H9 (cell line): ENCODE results near the gene POLD3. TPM values are rescaled to one million over a fixed set of nuclear protein-coding genes. Genes with fewer than 3 reads are reported as not detected.

Experiments
- DNase-seq: peaks from one replicate; pipeline ENCODE4 v3.0.0-alpha.2; 2017
- H2AFZ ChIP-seq: one replicate; pipeline ENCODE4 v1.6.1; 2013; ENCODE audit warnings: mild to moderate bottlenecking, low read length, control low read depth, moderate library complexity
- H2AK5ac ChIP-seq: 2 replicates; pipeline ENCODE4 v1.6.1; 2013; ENCODE audit warnings: low read length, control low read depth, mixed read lengths; ENCODE audit not compliant: insufficient read length
- H2BK120ac ChIP-seq: one replicate; pipeline ENCODE4 v1.6.1; 2013; ENCODE audit warnings: low read depth, mild to moderate bottlenecking, low read length, control low read depth, inconsistent platforms; ENCODE audit not compliant: poor library complexity, severe bottlenecking
- H2BK12ac ChIP-seq: 2 replicates; pipeline ENCODE4 v1.6.1; 2013; ENCODE audit warnings: low read length, control low read depth, mixed read lengths, low read depth; ENCODE audit not compliant: insufficient read length
- H2BK15ac ChIP-seq: 2 replicates; pipeline ENCODE4 v1.6.1; 2013; ENCODE audit warnings: low read depth, low read length, control low read depth
- H2BK20ac ChIP-seq: one replicate; pipeline ENCODE4 v1.6.1; 2013; ENCODE audit warnings: low read depth, mild to moderate bottlenecking, low read length, control low read depth, inconsistent platforms; ENCODE audit not compliant: poor library complexity, severe bottlenecking
- H2BK5ac ChIP-seq: 2 replicates; pipeline ENCODE4 v1.6.1; 2013; ENCODE audit warnings: low read length, control low read depth, mixed read lengths; ENCODE audit not compliant: insufficient read length
- H3K14ac ChIP-seq: 2 replicates; pipeline ENCODE4 v1.6.1; 2013; ENCODE audit warnings: low read length, control low read depth; ENCODE audit not compliant: insufficient read depth
- H3K18ac ChIP-seq: 2 replicates; pipeline ENCODE4 v1.6.1; 2013; ENCODE audit warnings: low read depth, mild to moderate bottlenecking, mixed read lengths, low read length, control low read depth; ENCODE audit not compliant: insufficient read length
- H3K23ac ChIP-seq: 2 replicates; pipeline ENCODE4 v1.6.1; 2013; ENCODE audit warnings: low read length, control low read depth, mixed read lengths, low read depth; ENCODE audit not compliant: insufficient read length
- H3K23me2 ChIP-seq: 2 replicates; pipeline ENCODE4 v1.6.1; 2013; ENCODE audit warnings: low read depth, mild to moderate bottlenecking, mixed read lengths, low read length, control low read depth; ENCODE audit not compliant: insufficient read length, poor library complexity, severe bottlenecking
- H3K27ac ChIP-seq: 2 replicates; pipeline ENCODE4 v1.5.1; 2013; ENCODE audit warnings: low read length, control low read depth, mixed read lengths, low read depth; ENCODE audit not compliant: insufficient read length
- H3K27me3 ChIP-seq: 2 replicates; pipeline ENCODE4 v1.6.1; 2013; ENCODE audit warnings: low read length, control low read depth, inconsistent platforms; ENCODE audit not compliant: insufficient read depth
- H3K4ac ChIP-seq: 2 replicates; pipeline ENCODE4 v1.6.1; 2013; ENCODE audit warnings: low read depth, mild to moderate bottlenecking, control low read depth, inconsistent platforms, low read length, moderate library complexity
- H3K4me1 ChIP-seq: 2 replicates; pipeline ENCODE4 v1.6.1; 2013; ENCODE audit warnings: low read length, control low read depth, inconsistent platforms; ENCODE audit not compliant: insufficient read depth
- H3K4me2 ChIP-seq: 2 replicates; pipeline ENCODE4 v1.6.1; 2013; ENCODE audit warnings: low read length, control low read depth, mixed read lengths; ENCODE audit not compliant: insufficient read length, insufficient read depth
- H3K56ac ChIP-seq: 2 replicates; pipeline ENCODE4 v1.6.1; 2013; ENCODE audit warnings: low read depth, mild to moderate bottlenecking, mixed read lengths, low read length, control low read depth; ENCODE audit not compliant: insufficient read length
- H3K79me1 ChIP-seq: 2 replicates; pipeline ENCODE4 v1.6.1; 2013; ENCODE audit warnings: low read depth, mild to moderate bottlenecking, moderate library complexity, low read length, control low read depth, inconsistent platforms; ENCODE audit not compliant: insufficient read depth, poor library complexity, severe bottlenecking
- H3K79me2 ChIP-seq: 2 replicates; pipeline ENCODE4 v1.6.1; 2013; ENCODE audit warnings: low read length, control low read depth, inconsistent platforms; ENCODE audit not compliant: insufficient read depth
- H3K9ac ChIP-seq: 2 replicates; pipeline ENCODE4 v1.6.1; 2013; ENCODE audit warnings: low read length, control low read depth, mixed read lengths; ENCODE audit not compliant: insufficient read length; ENCODE audit errors: extremely low read depth
- H3K9me3 ChIP-seq: one replicate; pipeline ENCODE4 v1.6.1; 2013; ENCODE audit warnings: low read depth, low read length, inconsistent platforms; ENCODE audit not compliant: control insufficient read depth
- H3T11ph ChIP-seq: one replicate; pipeline ENCODE4 v1.6.1; 2013; ENCODE audit warnings: mild to moderate bottlenecking, low read length, control low read depth, inconsistent platforms
- H4K20me1 ChIP-seq: one replicate; pipeline ENCODE4 v1.6.1; 2013; ENCODE audit not compliant: control insufficient read depth, insufficient read length, insufficient read depth
- H4K5ac ChIP-seq: 2 replicates; pipeline ENCODE4 v1.6.1; 2013; ENCODE audit warnings: low read depth, mild to moderate bottlenecking, mixed read lengths, low read length, control low read depth; ENCODE audit not compliant: insufficient read length
- H4K8ac ChIP-seq: replicated peaks from 2 replicates; pipeline ENCODE4 v1.6.1; 2013; ENCODE audit warnings: low read length, control low read depth, mixed read lengths, low read depth; ENCODE audit not compliant: insufficient read length
- H4K91ac ChIP-seq: 2 replicates; pipeline ENCODE4 v1.6.1; 2013; ENCODE audit warnings: low read depth, mild to moderate bottlenecking, moderate library complexity, mixed read lengths, low read length, control low read depth; ENCODE audit not compliant: insufficient read length
- H3K27ac Mint-ChIP-seq, 3 experiments: 2 replicates in 2 of 3; 3 replicates in 1 of 3; pipeline ENCODE4 v1.8.0; 2020 to 2021; ENCODE audit warnings: mixed read lengths in 3 of 3, mild to moderate bottlenecking in 1 of 3, moderate library complexity in 1 of 3
- H3K27me3 Mint-ChIP-seq: 2 replicates; pipeline ENCODE4 v1.8.0; 2021; ENCODE audit warnings: low read depth, mild to moderate bottlenecking, moderate library complexity, mixed read lengths
- H3K36me3 Mint-ChIP-seq, 3 experiments: 2 replicates in 2 of 3; 3 replicates in 1 of 3; pipeline ENCODE4 v1.8.0; 2020 to 2021; ENCODE audit warnings: low read depth in 3 of 3, mixed read lengths in 3 of 3; ENCODE audit not compliant: insufficient read depth in 1 of 3
- H3K4me1 Mint-ChIP-seq, 2 experiments: 2 replicates each; pipeline ENCODE4 v1.8.0; 2020; ENCODE audit warnings: mixed read lengths in 2 of 2
- H3K4me3 Mint-ChIP-seq, 2 experiments: 2 replicates in 1 of 2; 3 replicates in 1 of 2; pipeline ENCODE4 v1.8.0; 2020 to 2021; ENCODE audit warnings: mild to moderate bottlenecking in 2 of 2, mixed read lengths in 2 of 2, moderate library complexity in 1 of 2
- H3K9me3 Mint-ChIP-seq, 2 experiments: 2 replicates in 1 of 2; 3 replicates in 1 of 2; pipeline ENCODE4 v1.8.0; 2020; ENCODE audit warnings: mild to moderate bottlenecking in 2 of 2, mixed read lengths in 2 of 2, moderate library complexity in 1 of 2
- WGBS: extraction: QIAGEN DNeasy Blood & Tissue Kit; methylation state at CpG from one replicate; pipeline ENCODE4 v1.1.7; 2013; ENCODE audit warnings: missing lambda C conversion rate, low lambda C conversion rate, mixed read lengths; ENCODE audit not compliant: insufficient read length; ENCODE audit errors: extremely low coverage; 5-methylcytosine and 5-hydroxymethylcytosine counted together
- total RNA-seq: library from RNA; stranded (reverse); gene quantifications from 2 replicates; pipeline ENCODE4 v1.2.1, GENCODE V29; 2021
- TF ChIP-seq, protein P1 (sequence below): fragments of 200-600 bp; sonication (generic); conservative IDR thresholded peaks from 3 replicates; pipeline ENCODE4 v1.8.0; 2021; ENCODE audit warnings: antibody characterized with exemption, mild to moderate bottlenecking

POLD3 gene
- total RNA-seq, 1 experiment from 2014 or later: 34.1 TPM

DNA sequence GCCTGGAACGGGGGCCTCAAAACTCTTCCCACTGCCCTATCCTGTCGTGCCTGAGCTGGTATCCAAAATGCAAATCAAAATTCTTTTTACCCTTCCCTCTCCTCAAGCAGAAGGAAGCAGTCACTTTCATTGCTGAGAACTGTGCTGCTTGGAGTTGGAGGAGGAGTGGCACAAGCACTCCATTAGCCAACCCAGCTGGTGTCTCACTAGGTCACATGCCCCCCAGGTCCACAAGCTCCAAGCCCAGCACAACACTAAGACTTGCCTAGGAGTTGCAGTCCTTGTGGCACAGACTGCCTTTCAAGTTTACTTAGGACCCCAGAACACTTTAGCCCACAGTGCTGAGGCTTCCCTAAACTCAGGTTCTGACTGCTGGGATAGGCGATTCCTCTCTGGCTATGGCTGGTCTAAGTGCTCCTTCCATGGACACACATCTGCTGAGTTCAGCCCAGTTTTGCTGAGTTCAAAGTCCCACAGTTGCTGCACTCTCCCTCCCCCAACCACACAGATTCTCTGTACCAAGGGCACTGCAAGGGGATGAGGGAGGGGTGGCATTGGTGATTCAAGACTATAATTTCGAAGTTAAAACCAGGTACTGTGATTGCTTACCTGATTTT lies 70.2 kb downstream of the POLD3 start:
- Histone ChIP-seq H2BK12ac (no peak overlapping the region), H2BK5ac (no peak overlapping the region), H2AFZ (no peak overlapping the region), H3K27me3 (no peaks in the 10 kb centered on the region), H3K23ac (no peak overlapping the region), H2BK15ac (no peak overlapping the region), H2BK120ac (no peak overlapping the region), H4K8ac (no peak overlapping the region), H2AK5ac (no peak overlapping the region), H3K56ac (no peak overlapping the region), H3K79me2 (no peaks in the 10 kb centered on the region), H3K4me2 (no peak overlapping the region), H3T11ph (no peak overlapping the region), H3K14ac (no peak overlapping the region), H3K79me1 (no peaks in the 10 kb centered on the region), H3K9ac (no peak overlapping the region), H3K18ac (no peak overlapping the region), H3K27ac (no peak overlapping the region), H2BK20ac (no peak overlapping the region), H4K20me1 (no peaks in the 10 kb centered on the region), H3K4ac (no peak overlapping the region), H4K5ac (no peak overlapping the region), H3K23me2 (no peaks in the 10 kb centered on the region), H3K9me3 (no peaks in the 10 kb centered on the region), H3K4me1 (peaks cover 5% of the 10 kb centered on the region), H4K91ac (no peak overlapping the region)
- Mint-ChIP-seq H3K4me1 (peaks cover 8 to 14% of the 10 kb centered on the region in 2 experiments), H3K9me3 (peaks cover 19 to 24% of the 10 kb centered on the region in 2 experiments), H3K27me3 (no peaks in the 10 kb centered on the region; the same call in 1 of the 2 replicates), H3K27ac (peak overlapping the region in 2 of 3 experiments; percentile 33 to 57; a peak in 1 of 7 replicates), H3K4me3 (no peak overlapping the region), H3K36me3 (peaks cover 29 to 32% (median 30%) of the 10 kb centered on the region in 3 experiments)
- TF ChIP-seq, protein P1, sequence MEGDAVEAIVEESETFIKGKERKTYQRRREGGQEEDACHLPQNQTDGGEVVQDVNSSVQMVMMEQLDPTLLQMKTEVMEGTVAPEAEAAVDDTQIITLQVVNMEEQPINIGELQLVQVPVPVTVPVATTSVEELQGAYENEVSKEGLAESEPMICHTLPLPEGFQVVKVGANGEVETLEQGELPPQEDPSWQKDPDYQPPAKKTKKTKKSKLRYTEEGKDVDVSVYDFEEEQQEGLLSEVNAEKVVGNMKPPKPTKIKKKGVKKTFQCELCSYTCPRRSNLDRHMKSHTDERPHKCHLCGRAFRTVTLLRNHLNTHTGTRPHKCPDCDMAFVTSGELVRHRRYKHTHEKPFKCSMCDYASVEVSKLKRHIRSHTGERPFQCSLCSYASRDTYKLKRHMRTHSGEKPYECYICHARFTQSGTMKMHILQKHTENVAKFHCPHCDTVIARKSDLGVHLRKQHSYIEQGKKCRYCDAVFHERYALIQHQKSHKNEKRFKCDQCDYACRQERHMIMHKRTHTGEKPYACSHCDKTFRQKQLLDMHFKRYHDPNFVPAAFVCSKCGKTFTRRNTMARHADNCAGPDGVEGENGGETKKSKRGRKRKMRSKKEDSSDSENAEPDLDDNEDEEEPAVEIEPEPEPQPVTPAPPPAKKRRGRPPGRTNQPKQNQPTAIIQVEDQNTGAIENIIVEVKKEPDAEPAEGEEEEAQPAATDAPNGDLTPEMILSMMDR: no peak
- WGBS: no CpG with 5 or more reads among the region's 4 CpGs
- no peak for DNase-seq
